HG03432 (cell line): ENCODE data around the gene SEC14L1.

Source experiments
- ATAC-seq: cut with Tn5 transposase; IDR thresholded peaks from one replicate; pipeline ENCODE4 v1.9.1; 2021; ENCODE audit warnings: mild to moderate bottlenecking, moderate library complexity; ENCODE audit not compliant: unreplicated experiment

SEC14L1 gene

GRCh38 chr17:77160875-77161530 is 20.2 kb downstream of the SEC14L1 start:
- no peak for ATAC-seq

- no peak for ATAC-seq
Observed at GRCh38 chr17:77161953-77162352, 21.2 kb downstream of the SEC14L1 start.

GRCh38 chr17:77163001-77163400 is 22.2 kb downstream of the SEC14L1 start:
- ATAC-seq = no peak

DNA sequence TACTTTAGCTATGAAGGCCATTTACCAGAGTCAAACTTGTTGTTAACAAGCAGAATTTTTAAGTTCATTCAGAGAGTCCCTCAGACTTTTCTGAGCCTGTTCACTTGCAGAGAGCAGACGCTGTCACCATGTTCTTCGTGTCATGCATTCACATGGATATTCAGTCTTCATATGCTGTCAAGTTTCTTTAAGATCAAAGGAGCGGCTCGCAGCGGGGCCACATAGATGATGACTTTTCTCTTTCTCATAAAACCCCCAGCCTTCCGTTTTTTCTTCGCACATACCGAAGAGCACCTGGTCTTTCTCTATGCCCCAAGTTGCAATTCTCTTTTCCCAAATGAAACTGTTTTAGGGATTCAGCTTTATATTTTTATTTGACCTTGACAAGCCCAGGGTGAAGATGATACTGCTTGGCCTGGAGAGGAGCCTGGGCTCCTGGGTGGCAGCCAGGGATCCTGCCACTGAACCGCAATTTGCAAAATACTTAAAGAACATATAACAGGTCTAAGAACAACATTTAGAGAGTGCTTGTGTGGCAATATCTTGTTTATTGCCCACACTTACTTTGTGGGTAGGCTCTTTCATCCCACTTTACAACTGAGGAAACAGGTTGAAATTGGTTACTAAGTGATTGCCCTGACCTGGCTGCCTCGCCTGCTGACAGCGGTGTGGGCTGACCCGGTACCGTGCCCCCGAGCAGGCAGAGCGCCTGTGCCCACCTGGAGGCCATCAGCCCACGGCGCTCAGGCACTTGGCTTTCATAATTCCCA is 22.9 kb downstream of the SEC14L1 start:
- no peak for ATAC-seq

DNA sequence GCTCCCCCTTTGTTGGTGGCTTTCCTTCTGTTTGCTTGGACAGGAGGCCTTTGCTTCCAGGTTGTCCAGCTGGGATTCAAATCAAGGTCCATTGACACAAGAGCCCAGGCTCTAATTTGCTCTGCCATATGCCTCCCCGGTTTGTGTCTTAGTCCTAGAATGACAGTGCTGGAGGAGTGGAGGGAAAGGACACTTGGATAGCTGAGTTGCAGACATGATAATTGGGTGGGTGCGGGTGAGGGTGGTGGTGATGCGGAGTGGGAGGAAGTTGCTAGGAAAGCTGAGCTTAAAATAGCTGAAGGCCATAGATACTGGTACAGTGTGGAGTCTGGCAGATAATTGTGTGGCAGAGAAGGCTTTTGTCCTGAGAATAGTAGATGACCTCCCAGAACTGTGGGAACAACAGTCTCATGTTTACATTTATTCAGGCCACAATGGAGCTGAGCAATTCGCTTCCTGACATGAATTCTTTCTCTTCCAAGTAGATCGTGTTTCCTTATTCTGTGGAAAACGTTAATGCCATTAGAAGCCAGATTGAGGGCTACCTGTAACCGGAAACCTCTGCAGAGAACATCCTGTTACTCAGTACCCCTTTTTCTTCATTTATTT is 23.8 kb downstream of the SEC14L1 start:
- no peak for ATAC-seq

DNA sequence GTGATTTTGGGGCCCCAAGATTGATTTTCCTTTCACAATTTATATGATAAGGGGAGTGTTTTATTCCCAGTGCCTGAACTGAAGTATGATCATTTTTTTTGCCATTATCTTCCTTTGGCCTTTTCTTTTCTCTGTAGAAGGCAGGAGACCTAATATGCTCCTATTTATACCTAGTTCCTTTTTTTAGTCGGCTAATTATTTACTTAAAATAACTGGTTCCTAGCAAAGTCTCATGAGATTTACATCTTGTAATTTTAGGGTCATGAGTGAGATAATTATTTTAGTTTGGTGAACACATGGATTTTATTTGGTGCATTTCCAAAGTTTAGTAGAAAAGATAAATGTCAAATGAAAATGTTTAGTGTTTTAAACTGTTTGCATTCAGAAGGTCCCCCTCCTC is 24.8 kb downstream of the SEC14L1 start:
- ATAC-seq = no peak

DNA sequence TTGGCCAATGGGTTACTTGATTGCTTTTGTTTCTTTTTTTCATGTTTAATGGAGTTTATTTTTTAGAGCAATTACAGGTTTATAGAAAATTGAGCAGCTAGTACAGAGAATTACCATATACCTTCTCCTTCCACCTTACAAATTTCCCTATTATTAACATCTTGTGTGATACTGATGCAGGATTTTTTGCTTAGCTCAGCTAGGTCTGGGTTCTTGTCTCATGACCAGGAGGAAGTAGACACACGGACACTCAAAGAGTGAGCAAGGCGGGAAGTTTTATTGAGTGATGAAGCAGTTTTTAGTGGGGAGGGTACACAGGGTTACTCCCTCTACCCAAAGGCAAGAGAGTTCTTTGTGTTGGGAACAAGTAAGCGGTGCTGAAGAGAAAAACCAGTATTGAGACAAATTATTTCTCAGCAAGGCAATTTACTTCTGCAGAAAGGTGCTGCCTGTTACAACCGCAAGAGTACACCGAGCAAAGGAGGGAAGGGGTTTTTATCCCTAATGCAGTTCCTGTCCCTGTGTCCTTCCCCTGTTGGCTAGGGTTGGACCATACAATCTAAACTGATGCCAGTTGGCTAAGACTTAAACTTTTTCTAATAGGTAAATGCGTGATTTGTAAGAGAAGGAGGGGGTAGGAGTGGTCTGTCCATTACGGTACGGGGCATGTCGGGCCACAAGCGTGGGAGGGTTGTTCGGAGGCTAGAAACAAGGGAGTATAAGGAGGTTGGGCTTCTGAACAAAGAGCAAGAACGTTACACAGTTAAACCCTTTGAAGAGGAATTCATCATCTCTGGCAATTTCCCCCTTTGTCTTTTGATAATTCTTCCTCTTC is 26.9 kb downstream of the SEC14L1 start:
- no peak for ATAC-seq

DNA sequence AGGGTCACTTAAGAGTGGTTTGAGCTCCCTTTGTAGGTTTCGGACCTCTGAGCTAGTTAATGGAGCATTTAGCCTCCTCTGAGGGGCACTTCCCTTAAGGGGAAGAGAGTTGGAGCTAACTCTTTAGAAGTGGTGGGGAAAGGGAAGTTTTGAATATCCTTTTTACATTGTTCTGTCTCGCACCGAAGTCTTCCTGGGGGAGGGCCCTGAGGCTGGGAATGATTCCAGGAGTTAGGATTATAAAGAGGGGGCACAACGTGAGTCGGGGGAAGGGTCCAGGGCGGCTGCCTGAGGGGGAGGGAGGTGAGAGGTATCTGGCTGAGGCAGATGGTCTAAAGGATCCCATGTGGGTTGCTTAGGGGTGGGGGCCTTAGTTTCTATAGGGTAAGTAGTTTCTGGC is 32.3 kb downstream of the SEC14L1 start:
- ATAC-seq = no peak

- no peak for ATAC-seq
Observed at GRCh38 chr17:77174928-77175661, 34.3 kb downstream of the SEC14L1 start.

DNA sequence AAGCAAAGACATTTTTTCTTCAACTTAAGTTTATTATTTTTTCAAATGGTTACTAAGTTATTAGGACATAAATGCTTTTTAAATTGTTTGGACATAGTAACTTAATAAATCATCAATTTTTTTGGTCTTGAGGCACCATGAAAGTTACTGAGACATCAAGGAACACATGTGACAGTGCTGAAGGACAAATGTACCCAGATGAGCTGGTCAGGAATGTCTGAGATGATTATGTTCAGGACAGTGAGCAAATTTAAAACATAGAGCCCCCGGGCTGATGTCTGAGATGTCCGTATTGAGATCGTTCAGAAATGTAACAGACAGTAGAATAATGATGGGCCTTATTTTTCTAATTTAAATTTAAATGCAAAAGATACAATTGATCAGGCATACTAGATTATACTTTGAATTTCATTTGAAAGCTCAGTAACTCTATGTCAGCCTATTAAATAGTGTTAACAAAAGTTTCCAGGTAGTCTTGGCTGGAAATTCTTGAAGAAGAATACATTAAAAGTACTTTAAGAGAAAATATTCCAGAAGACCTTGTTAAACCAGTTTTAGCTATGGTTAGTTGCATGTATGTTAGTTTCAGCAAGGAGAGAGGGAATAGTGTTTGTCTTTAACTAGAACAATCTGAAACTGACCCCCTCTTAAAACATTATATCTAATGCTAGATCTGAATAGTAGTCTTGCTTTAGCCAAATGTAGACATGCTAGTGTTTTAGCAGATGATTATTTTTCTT is 36.4 kb downstream of the SEC14L1 start:
- no peak for ATAC-seq

- ATAC-seq = no peak
Observed at GRCh38 chr17:77178050-77178449, 37.3 kb downstream of the SEC14L1 start.

DNA sequence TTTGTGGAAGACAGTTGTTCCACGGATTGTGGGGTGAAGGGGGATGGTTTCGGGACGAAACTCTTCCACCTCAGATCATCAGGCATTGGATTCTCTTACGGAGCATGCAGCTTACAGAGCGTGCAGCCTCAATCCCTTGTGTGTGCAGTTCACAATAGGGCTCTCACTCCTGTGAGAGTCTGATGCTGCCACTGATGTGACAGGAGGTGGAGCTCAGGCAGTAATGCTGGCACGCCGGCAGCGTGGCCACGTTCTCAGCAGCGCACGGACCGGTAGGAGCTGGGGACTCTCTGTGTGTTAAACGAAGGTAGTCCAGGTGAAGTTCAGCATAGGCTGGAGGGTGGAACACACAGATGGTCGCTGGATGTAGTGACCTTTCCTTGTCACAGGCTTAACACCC is 37.8 kb downstream of the SEC14L1 start:
- ATAC-seq = no peak

DNA sequence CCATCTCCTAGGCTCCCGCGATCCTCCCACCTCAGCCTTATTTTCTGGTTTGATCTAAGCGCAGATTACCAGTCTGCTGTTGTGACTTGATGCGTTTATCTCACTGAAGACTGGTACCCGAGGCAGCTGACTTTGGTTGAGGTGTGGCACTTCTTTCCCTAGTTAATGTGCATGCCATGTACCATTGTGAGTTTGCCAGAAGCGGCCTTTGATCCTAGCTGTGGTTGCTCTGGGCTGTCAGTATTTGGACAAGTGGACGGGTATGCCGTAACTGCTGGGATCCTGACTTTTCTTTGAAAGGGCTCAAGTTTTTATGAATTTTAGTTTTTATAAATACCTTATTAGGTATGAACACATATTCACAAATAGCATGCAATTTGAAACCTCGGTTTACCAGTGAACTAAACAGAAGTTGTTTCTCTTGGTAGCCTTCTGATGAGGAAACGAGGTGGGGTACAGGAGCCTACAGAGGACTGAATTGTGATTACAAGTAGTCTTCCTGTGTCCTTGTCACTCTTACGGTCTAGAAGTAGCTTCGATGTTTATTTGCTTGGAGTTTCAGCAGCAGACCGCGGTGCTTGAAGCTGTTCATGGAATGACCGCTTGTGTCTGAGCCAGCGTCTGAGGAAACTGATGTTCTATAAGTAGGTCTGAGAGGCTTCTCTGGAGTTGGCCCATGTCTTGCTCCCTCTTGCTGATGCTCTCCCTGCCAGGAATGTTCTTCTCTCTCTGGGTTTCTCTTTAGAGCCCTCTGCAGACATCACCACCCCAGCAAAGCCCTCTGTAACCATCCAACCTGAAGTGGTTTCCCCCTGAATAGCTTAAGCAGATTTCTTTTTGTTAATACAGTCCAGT is 40.0 kb downstream of the SEC14L1 start:
- no peak for ATAC-seq

DNA sequence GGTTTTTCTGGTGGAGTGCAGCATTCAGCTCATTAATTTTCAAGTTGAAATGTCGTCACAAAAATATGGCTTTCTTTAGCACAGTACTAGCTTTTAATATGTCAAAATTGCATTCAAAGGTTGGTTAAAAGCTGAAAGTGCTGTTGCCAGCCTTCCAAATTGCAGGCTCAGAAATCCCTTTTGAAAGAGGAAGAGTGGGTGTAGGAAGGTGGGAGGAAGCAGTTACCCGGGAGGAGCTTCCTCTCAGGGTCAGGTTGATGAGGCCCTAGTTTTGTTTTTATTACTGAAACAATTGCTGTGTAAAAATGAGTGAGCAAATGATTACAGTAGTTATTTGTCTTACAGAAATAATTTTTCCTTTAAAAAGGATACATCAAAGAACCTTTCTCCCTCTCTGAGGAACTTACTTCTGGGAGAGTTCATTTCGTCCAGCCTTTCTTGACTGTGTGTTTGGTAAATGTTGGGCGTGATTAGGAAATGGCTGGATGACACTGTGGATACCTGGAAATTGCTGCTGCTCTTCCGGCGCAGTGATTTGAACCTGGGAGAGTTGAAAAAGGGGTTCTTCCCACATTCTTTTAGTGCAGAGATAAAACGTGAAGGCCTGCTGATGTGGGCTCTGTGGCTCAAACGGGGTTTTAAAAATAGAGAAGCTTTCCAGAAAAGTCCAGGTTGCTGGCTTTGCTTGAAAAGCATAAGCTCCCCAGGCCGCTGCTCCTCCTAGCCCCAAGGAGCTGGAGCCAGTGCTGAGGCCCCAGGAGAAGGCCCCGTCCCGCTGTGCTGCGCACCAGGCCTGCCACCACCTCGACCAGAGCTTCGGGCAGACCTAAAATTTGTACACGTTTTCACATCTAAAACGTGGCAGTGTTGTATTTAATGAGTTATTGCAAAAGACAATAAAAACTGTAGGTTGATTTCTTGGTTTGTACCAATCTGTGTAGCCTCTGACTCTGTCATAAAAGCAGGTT is 41.7 kb downstream of the SEC14L1 start:
- ATAC-seq = no peak

- ATAC-seq = no peak
Observed at GRCh38 chr17:77184474-77184873, 43.7 kb downstream of the SEC14L1 start.

- ATAC-seq = no peak
Observed at GRCh38 chr17:77185137-77185536, 44.4 kb downstream of the SEC14L1 start.

DNA sequence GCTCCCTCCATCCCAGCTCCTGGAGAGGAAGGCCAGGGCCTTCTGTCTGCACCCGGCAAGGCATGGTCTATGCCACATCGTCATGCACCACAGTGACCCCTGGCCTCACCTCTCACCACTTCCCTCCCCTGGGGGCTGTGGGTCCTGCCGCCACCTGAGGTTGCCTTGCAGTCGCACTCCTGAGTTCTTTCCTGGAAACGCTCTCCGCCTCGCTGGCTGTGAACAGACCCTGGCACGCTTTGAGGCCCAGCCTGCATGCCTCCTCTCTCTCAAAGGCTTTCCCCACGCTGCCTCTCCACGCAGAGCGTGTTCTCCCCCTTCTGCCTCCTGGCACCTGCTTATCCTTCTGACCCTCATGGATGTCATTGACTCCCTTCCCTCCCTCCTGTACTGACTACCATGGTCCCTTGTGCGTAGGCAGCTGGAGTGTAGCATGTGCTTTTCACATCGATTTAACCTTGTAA is 45.4 kb downstream of the SEC14L1 start:
- ATAC-seq = no peak
